NCI-H1048 (cell line): Measurements from ENCODE around the gene TMEM138.

ENCODE experiments used
- DNase-seq: peaks from one replicate; lab custom pipeline; 2025; lab: John Stamatoyannopoulos, UW

The TMEM138 gene

GRCh38 chr11:61342207-61342803 is 19.9 kb upstream of the TMEM138 start:
- DNase-seq: no peak

- DNase-seq: no peak
These were observed 18.1 kb upstream of the TMEM138 start for GRCh38 chr11:61343792-61344745.

GRCh38 chr11:61345170-61345610 is 17.0 kb upstream of the TMEM138 start:
- no peak for DNase-seq

- DNase-seq: no peak
These were observed 16.0 kb upstream of the TMEM138 start for GRCh38 chr11:61345954-61346843.

GRCh38 chr11:61347916-61348461 is 14.2 kb upstream of the TMEM138 start:
- no peak for DNase-seq

- DNase-seq: no peak
These were observed 12.9 kb upstream of the TMEM138 start for GRCh38 chr11:61349189-61349751.

- DNase-seq: no peak
These were observed 12.3 kb upstream of the TMEM138 start for GRCh38 chr11:61349916-61350315.

- DNase-seq: no peak
These were observed 11.8 kb upstream of the TMEM138 start for GRCh38 chr11:61350336-61350735.

- no peak for DNase-seq
These were observed 11.4 kb upstream of the TMEM138 start for GRCh38 chr11:61350803-61351202.

GRCh38 chr11:61352038-61352437 is 10.1 kb upstream of the TMEM138 start:
- no peak for DNase-seq

GRCh38 chr11:61353131-61354067 is 8.8 kb upstream of the TMEM138 start:
- no peak for DNase-seq

GRCh38 chr11:61354208-61354607 is 8.0 kb upstream of the TMEM138 start:
- no peak for DNase-seq

- no peak for DNase-seq
These were observed 5.5 kb upstream of the TMEM138 start for GRCh38 chr11:61356706-61357105.

- DNase-seq: no peak
These were observed 4.8 kb upstream of the TMEM138 start for GRCh38 chr11:61357233-61357893.

GRCh38 chr11:61357894-61358239 is 4.3 kb upstream of the TMEM138 start:
- DNase-seq: no peak

GRCh38 chr11:61358566-61358965 is 3.6 kb upstream of the TMEM138 start:
- DNase-seq: no peak

GRCh38 chr11:61359516-61359915 is 2.7 kb upstream of the TMEM138 start:
- no peak for DNase-seq

- DNase-seq: no peak
These were observed 885 bp upstream of the TMEM138 start for GRCh38 chr11:61361237-61361740.

- DNase-seq: no peak
These were observed 335 bp downstream of the TMEM138 start for GRCh38 chr11:61362542-61362875.
